GM18519 (cell line): ENCODE data around the gene BOD1L1.

Experiments used
- ATAC-seq: cut with Tn5 transposase; IDR thresholded peaks from one replicate; pipeline ENCODE4 v1.9.1; 2021; ENCODE audit warnings: mild to moderate bottlenecking, moderate library complexity; ENCODE audit not compliant: unreplicated experiment, low FRiP score

The BOD1L1 gene

GRCh38 chr4:13626492-13627177, 890 bp downstream of the BOD1L1 start:
- ATAC-seq: no peak

DNA sequence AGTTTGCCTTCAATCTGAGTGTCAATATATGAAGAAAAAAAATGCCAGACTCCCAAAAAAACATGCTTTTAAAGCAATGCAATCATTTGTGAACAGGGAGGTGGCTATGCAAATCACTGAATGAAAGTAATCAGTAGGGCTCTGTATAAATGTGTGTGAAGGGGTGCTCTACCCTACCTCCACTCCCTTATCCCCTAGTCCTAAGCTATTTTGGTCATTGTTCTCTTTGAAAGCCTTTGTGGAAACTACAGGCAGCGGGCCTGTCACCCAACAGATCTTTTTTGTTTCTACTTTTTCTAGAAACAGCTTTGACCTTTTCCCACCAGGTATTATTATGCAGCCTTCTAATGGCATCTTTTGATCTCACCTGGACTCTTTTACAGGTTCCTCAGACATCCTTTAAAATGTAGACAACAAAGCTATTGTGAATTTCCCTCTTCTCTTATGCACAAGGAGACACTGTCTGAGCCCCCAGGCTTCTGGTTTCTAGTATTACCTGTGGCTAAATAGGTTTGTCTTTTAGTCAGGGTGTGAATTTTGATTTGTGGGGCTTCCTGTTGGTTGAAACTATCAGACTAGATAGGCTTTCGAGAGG, 9.2 kb downstream of the BOD1L1 start:
- no peak for ATAC-seq

GRCh38 chr4:13617801-13618200, 9.7 kb downstream of the BOD1L1 start:
- ATAC-seq: no peak

GRCh38 chr4:13616597-13616996, 10.9 kb downstream of the BOD1L1 start:
- no peak for ATAC-seq

DNA sequence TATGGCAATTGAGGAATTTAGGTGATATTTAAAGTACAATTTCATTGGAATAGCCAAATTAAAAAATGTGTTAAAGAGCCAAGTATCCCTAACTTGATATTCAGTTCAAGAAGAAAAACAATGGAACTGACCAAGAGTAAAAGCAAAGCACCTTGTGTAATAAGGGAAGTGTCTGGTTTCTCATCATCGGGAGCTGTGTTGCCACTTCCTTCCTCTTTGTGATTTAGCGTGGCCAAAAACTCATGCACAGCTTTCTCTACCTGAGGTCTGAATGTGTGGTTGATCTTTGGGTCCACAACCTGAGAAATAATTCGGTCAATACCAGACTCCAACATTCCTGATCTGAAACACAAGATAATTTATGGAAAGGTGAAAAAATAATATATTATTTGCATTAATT, 12.4 kb downstream of the BOD1L1 start:
- peak; percentile 51 for ATAC-seq

DNA sequence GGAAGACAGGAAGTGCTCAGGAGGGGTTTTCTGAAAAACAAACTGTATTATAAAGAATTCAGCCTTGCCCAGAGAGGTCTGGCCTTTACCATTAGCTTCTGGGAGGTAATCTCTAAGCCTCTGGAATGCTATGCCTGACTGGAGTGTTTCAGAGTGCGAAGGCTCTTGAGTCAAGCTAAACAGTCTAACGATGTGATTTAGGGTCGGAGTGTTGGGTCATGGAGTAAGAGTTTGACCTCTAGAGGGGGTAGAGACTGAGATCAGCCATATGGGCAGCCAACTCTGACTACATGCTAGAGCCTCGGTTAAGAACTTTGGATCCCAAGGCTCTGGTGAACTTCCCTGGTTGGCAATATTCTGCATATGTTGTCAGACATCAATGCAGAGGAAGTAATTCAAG, 15.0 kb downstream of the BOD1L1 start:
- ATAC-seq: no peak

GRCh38 chr4:13611283-13611842, 16.2 kb downstream of the BOD1L1 start:
- peak; percentile 94 for ATAC-seq

- no peak for ATAC-seq
Observed at GRCh38 chr4:13605330-13605729, 22.2 kb downstream of the BOD1L1 start.

GRCh38 chr4:13601848-13602247, 25.7 kb downstream of the BOD1L1 start:
- peak; percentile 28 for ATAC-seq

DNA sequence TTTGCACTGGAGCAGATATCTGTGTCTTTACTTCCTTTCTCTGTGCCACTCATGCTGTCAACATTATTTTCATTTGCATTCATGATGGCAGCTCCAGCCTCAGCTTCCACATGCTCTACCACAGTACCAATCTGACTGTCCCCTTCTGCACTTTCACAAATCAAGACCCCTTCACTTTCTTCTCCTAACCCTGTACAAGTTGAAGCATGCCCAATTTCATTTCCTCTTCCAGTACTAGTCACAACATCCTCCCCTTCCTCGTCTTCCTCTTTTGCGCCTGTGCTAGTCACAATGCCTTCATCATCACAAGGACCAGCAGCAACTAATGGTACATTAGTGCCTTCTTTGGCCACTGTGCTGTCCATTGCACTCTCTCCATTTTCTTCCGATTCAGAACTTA, 26.5 kb downstream of the BOD1L1 start:
- peak; percentile 70 for ATAC-seq

DNA sequence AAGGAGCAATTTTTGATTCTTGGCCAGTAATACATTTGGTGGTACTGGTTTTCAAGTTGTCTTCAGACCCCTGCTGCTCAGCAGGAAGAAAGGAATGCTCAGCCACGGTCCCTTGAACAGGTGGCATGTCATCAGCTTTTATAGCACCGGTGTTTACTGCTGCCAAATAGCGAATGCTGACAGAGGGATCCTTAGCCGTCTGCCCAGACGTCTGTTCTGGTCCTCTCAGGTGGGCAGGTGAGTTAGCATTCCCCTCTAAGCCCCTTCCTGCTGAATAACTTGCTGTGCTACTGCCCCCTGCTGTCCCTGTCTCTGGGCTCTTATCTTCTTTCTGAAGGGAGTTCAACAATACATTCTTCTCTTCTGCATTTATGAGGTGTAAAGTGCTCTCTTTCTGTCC, 28.4 kb downstream of the BOD1L1 start:
- ATAC-seq: no peak

GRCh38 chr4:13597604-13598003, 29.9 kb downstream of the BOD1L1 start:
- ATAC-seq: no peak

DNA sequence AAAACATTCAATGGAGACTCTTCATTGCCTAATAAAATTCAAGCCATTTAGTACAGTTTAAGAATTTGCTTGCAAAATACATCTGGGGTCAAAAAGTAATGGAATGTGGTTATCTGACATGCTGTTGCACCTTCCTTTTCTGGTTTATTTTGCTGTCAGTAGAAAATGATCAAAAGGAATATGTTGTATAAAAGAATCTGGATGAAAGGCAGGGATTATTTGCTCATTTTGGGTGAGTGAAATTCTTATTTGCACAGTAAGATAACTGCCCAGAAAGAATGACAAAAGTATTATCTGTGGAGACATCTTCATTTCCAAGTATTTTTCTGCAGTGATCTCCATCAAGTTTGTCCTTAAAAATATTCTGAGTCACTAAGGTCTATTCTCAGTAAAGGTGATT, 30.4 kb downstream of the BOD1L1 start:
- ATAC-seq: no peak

DNA sequence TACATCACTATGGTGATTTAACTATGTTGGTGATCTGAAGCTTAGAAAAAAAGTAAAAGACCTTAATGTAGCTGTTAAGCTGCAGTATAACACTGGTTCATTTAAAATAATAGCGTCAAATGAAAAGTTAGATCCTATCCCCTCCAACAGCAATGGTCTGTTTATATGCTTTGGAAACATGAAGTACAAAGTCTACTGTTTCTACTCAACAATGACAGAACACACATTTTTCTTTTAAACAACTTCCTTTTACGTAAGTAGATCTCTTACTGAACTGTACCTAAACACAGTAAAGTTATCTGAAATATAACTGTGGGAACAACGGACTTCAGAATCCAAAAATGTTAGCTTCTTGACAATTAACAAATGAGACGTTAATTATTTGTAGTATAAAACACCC, 35.3 kb downstream of the BOD1L1 start:
- ATAC-seq: no peak

GRCh38 chr4:13590766-13591165, 36.8 kb downstream of the BOD1L1 start:
- no peak for ATAC-seq

GRCh38 chr4:13588954-13589353, 38.6 kb downstream of the BOD1L1 start:
- no peak for ATAC-seq

GRCh38 chr4:13584481-13584880, 43.0 kb downstream of the BOD1L1 start:
- ATAC-seq: no peak

DNA sequence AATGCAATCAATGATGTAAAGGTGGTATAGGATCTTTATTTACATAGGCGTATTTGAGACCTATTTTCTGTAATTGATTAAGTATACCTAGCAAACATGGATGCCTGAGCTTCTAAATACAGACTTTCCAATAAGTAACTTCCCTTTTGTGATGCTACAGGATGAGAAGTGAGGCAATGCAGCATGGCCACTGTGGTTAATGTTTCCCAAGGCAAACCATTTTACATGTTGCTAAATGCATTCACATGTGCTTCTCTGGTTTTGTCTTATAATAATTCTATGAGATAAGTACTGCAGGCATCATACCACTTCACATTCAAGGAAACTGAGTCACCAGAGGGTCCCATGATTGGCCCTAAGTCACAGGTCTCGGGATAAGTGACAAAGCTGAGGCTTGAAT, 47.5 kb downstream of the BOD1L1 start:
- ATAC-seq: no peak

DNA sequence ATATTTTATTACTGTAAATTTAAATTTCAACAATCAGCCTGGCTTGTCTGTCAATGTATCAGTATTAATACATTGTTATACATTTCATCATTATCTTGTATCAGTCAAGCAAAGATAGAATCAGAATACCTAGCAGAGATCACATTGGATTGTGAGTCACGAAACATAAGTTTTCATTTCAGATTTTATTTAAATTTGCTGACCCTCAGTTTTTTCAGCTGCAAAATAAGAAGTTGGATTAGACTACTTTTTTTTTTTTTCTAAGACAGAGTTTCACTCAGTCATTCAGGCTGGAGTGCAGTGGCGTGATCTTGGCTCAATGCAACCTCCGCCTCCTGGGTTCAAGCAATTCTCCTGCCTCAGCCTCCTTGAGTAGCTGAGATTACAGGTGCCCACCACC, 49.9 kb downstream of the BOD1L1 start:
- ATAC-seq: no peak

GRCh38 chr4:13570916-13571315, 56.6 kb downstream of the BOD1L1 start:
- ATAC-seq: no peak

DNA sequence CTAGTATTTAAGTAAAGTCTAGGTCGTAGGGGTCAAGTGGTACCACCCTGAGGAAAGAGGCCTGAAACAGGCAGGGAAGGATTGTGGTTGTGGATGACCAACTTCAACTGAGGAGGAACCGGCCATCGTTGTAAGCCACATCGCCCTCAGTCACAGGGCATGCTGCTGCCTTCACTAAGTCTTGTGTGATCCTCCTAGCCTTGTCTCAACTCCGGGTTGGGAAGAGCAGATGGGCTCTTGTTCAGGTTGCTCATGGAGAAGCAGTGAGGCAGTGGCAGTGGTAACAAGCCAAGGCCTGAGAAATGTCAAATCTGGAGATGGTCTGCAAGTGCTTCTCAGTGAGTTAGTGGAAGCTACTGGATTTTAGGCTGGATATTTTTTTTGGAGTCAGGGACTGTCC, 60.4 kb downstream of the BOD1L1 start:
- ATAC-seq: no peak

GRCh38 chr4:13562876-13563275, 64.6 kb downstream of the BOD1L1 start:
- ATAC-seq: no peak
